ENCODE measurements around the gene PHF2.

PHF2 gene

DNA sequence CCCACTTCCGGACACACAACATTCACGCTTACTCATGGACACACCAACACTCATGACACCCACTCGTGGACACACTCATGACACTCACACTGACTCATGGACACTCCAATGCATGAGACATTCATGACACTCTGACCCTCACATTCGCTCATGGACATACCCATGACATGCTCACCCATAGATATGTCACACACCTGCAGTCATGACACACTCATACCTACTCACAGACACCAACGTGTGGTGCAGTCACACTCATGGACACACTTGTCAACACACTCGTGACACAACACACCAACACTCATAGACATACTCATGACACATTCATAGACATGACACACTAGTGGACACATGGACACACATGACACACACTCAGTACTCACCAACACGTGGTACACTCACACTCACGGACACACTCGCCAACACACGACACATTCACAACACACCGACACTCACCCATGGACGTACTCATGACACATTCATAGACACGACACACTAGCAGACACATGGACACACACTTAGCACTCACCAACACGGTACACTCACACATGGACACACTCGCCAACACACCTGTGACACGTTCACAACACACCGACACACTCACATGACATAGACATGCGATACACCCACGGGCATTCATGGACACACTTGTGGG is 73.4 kb downstream of the PHF2 start:
- Histone ChIP-seq H3K27ac (ENCODE audit: low read depth, low read length) (no peak overlapping the region), H3K36me3 (ENCODE audit: insufficient read depth, low read length) (peaks cover 17% of the 10 kb centered on the region), H3K4me3 (ENCODE audit: low read length) (no peak overlapping the region), H3K9me3 (ENCODE audit: insufficient read depth, low read depth, low read length) (no peaks in the 10 kb centered on the region), H3K9ac (ENCODE audit: low read depth, low read length) (no peak overlapping the region), H3K4me1 (ENCODE audit: insufficient read depth, low read length) (no peaks in the 10 kb centered on the region), H3K27me3 (ENCODE audit: insufficient read depth, low read length) (no peaks in the 10 kb centered on the region)
- 96% methylated on average over 19 of the region's 19 CpGs for WGBS

- H3K4me1 ChIP-seq (ENCODE audit: insufficient read depth, low read length), result no peaks in the 10 kb centered on the region
- H3K27ac ChIP-seq (ENCODE audit: low read depth, low read length), result no peak overlapping the region
- H3K36me3 ChIP-seq (ENCODE audit: insufficient read depth, low read length), result peaks cover 17% of the 10 kb centered on the region
- no peaks in the 10 kb centered on the region for H3K27me3 ChIP-seq (ENCODE audit: insufficient read depth, low read length)
- H3K9ac ChIP-seq (ENCODE audit: low read depth, low read length), result no peak overlapping the region
- no peaks in the 10 kb centered on the region for H3K9me3 ChIP-seq (ENCODE audit: insufficient read depth, low read depth, low read length)
- WGBS, result 95% methylated on average over 11 of the region's 11 CpGs
- no peak overlapping the region for H3K4me3 ChIP-seq (ENCODE audit: low read length)
Observed at GRCh38 chr9:93650448-93650847, 74.1 kb downstream of the PHF2 start.

DNA sequence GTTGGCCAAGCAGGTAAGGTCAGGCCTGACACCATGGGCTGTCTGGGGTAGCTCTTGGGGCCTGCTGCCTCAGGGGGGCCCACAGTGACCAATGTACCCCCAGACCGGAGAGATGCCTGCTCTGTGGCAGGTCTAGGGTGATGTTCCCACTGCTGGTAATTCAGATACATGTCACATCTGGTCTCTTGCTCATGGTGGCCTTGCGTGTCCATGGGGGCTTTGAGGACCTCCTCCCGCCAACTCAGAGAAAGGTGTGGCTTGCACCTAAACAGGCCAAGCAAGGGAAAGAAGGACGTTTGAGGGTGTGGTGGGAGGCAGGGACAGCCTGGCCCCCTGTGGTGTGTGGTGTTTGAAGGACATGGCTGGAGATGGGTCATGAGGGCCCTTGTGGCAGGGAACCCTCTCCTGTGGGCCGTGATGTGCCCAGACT is 75.2 kb downstream of the PHF2 start:
- Histone ChIP-seq H3K4me3 (ENCODE audit: low read length) (no peak overlapping the region), H3K9ac (ENCODE audit: low read depth, low read length) (no peak overlapping the region), H3K27me3 (ENCODE audit: insufficient read depth, low read length) (no peaks in the 10 kb centered on the region), H3K36me3 (ENCODE audit: insufficient read depth, low read length) (peaks cover 17% of the 10 kb centered on the region), H3K9me3 (ENCODE audit: insufficient read depth, low read depth, low read length) (no peaks in the 10 kb centered on the region), H3K27ac (ENCODE audit: low read depth, low read length) (no peak overlapping the region), H3K4me1 (ENCODE audit: insufficient read depth, low read length) (no peaks in the 10 kb centered on the region)
- 90% methylated on average over 5 of the region's 5 CpGs for WGBS

GRCh38 chr9:93652604-93653592 is 76.5 kb downstream of the PHF2 start:
- H3K4me1 ChIP-seq (ENCODE audit: insufficient read depth, low read length), result no peaks in the 10 kb centered on the region
- peaks cover 17% of the 10 kb centered on the region for H3K36me3 ChIP-seq (ENCODE audit: insufficient read depth, low read length)
- 92% methylated on average over 24 of the region's 24 CpGs for whole genome bisulfite sequencing
- no peak overlapping the region for H3K27ac ChIP-seq (ENCODE audit: low read depth, low read length)
- H3K9me3 ChIP-seq (ENCODE audit: insufficient read depth, low read depth, low read length), result no peaks in the 10 kb centered on the region
- no peaks in the 10 kb centered on the region for H3K27me3 ChIP-seq (ENCODE audit: insufficient read depth, low read length)
- H3K4me3 ChIP-seq (ENCODE audit: low read length), result no peak overlapping the region
- H3K9ac ChIP-seq (ENCODE audit: low read depth, low read length), result no peak overlapping the region

DNA sequence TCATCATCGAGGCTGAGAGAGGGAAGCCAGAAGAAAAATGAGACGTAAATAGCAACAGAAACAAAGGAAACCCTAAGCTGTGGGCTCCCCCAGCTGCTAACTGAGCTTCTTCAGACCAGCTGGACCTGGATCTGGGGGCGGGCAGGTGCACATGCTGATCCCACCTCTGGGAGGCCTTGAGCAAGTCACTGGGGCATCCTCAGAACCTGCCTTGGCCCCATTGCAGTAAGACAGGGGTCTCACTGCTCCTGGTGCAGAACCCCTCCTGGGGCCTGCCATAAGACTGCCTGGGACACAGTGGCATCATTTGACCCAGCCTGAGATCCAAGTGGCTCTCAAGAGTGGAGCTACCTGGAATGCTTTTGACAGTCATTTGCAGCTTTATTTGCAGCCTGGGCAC is 77.4 kb downstream of the PHF2 start:
- 92% methylated on average over 3 of the region's 3 CpGs for WGBS
- Histone ChIP-seq H3K36me3 (ENCODE audit: insufficient read depth, low read length) (peaks cover 20% of the 10 kb centered on the region), H3K27me3 (ENCODE audit: insufficient read depth, low read length) (no peaks in the 10 kb centered on the region)

DNA sequence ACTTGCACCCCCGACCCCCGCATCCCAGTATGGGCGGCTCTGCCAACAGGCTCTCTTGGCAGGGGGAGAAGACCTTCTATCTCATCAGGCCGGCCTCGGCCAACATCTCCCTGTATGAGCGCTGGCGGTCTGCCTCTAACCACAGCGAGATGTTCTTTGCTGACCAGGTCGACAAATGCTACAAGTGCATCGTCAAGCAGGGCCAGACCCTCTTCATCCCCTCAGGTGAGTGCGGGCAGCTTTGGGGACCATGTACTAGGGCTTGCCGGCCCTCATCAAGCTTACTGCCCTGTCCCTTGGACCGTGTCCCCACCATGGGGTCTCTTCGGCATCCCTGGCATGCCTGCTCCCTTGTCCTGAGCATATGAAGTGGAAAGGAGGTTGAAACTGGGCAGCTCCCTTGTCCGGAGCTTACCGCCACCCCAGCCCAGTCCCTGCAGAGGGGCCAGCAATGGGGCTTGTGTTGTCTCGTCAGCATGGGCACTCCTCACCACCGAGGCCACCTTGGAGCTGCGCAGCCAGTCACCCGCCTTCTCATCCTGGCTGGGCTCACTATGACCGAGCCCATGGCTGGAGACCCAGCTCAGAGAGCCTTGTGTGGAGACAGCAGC is 78.1 kb downstream of the PHF2 start:
- 95% methylated on average over 21 of the region's 21 CpGs for WGBS
- Histone ChIP-seq H3K4me1 (ENCODE audit: insufficient read depth, low read length) (no peaks in the 10 kb centered on the region), H3K27ac (ENCODE audit: low read depth, low read length) (no peak overlapping the region), H3K36me3 (ENCODE audit: insufficient read depth, low read length) (peaks cover 18% of the 10 kb centered on the region), H3K9me3 (ENCODE audit: insufficient read depth, low read depth, low read length) (no peaks in the 10 kb centered on the region), H3K4me3 (ENCODE audit: low read length) (no peak overlapping the region), H3K9ac (ENCODE audit: low read depth, low read length) (no peak overlapping the region), H3K27me3 (ENCODE audit: insufficient read depth, low read length) (no peaks in the 10 kb centered on the region)

More for the DNA sequence above, 77.4 kb downstream of the PHF2 start:
- no peaks in the 10 kb centered on the region for H3K4me1 ChIP-seq (ENCODE audit: insufficient read depth, low read length)
- H3K9me3 ChIP-seq (ENCODE audit: insufficient read depth, low read depth, low read length), result no peaks in the 10 kb centered on the region
- H3K9ac ChIP-seq (ENCODE audit: low read depth, low read length), result no peak overlapping the region
- no peak overlapping the region for H3K4me3 ChIP-seq (ENCODE audit: low read length)
- no peak overlapping the region for H3K27ac ChIP-seq (ENCODE audit: low read depth, low read length)

DNA sequence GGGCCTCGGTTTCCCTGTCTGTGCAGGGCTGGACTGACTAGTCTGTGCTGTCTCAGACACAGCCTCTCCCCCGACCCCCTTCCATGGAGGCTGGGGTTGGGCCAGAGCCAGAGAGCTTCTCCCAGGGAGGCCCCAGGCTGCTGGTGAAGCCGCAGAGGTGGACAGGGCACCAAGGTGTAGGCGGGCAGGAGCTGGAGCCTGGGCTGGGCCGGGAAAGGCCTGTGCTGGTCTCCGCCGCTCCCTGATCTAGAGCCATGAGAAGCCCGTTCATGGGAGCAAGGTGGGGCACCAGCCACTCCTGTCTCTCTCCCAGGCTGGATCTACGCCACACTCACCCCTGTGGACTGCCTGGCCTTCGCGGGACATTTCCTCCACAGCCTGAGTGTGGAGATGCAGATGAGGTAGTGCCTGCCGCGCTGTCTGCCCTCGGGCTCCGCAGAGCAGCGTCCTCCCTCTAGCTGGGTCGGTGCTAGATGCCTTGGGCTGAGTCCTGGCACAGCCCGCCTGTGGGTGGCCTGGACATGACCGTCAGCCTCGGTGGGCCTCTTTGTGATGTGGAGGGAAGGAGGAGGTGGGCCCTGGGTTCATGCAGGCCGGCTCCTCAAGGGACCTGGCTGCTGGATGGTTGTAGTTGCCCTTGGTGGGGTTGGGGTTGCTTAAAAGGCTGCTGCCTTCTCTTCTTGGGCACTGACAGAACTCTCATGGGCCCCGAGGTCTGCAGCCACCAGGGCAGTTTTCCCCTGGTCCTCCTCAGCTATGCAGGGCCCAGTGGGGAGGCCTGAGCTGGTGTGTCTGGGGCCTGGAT is 79.4 kb downstream of the PHF2 start:
- Histone ChIP-seq H3K27ac (ENCODE audit: low read depth, low read length) (no peak overlapping the region), H3K4me1 (ENCODE audit: insufficient read depth, low read length) (no peaks in the 10 kb centered on the region), H3K4me3 (ENCODE audit: low read length) (no peak overlapping the region), H3K27me3 (ENCODE audit: insufficient read depth, low read length) (no peaks in the 10 kb centered on the region), H3K36me3 (ENCODE audit: insufficient read depth, low read length) (peaks cover 5% of the 10 kb centered on the region; the same call in 1 of the 2 replicates), H3K9ac (ENCODE audit: low read depth, low read length) (no peak overlapping the region), H3K9me3 (ENCODE audit: insufficient read depth, low read depth, low read length) (no peaks in the 10 kb centered on the region)
- 94% methylated on average over 22 of the region's 22 CpGs for whole genome bisulfite sequencing

GRCh38 chr9:93656426-93657239 is 80.2 kb downstream of the PHF2 start:
- no peak overlapping the region for H3K4me3 ChIP-seq (ENCODE audit: low read length)
- no peaks in the 10 kb centered on the region for H3K27me3 ChIP-seq (ENCODE audit: insufficient read depth, low read length)
- WGBS, result 92% methylated on average over 16 of the region's 16 CpGs
- no peak overlapping the region for H3K9ac ChIP-seq (ENCODE audit: low read depth, low read length)
- H3K36me3 ChIP-seq (ENCODE audit: insufficient read depth, low read length), result 0 out of 2 replicates have a peak, but pooled peaks cover 2% of the 10 kb centered on the region
- no peaks in the 10 kb centered on the region for H3K4me1 ChIP-seq (ENCODE audit: insufficient read depth, low read length)
- no peak overlapping the region for H3K27ac ChIP-seq (ENCODE audit: low read depth, low read length)
- H3K9me3 ChIP-seq (ENCODE audit: insufficient read depth, low read depth, low read length), result no peaks in the 10 kb centered on the region

DNA sequence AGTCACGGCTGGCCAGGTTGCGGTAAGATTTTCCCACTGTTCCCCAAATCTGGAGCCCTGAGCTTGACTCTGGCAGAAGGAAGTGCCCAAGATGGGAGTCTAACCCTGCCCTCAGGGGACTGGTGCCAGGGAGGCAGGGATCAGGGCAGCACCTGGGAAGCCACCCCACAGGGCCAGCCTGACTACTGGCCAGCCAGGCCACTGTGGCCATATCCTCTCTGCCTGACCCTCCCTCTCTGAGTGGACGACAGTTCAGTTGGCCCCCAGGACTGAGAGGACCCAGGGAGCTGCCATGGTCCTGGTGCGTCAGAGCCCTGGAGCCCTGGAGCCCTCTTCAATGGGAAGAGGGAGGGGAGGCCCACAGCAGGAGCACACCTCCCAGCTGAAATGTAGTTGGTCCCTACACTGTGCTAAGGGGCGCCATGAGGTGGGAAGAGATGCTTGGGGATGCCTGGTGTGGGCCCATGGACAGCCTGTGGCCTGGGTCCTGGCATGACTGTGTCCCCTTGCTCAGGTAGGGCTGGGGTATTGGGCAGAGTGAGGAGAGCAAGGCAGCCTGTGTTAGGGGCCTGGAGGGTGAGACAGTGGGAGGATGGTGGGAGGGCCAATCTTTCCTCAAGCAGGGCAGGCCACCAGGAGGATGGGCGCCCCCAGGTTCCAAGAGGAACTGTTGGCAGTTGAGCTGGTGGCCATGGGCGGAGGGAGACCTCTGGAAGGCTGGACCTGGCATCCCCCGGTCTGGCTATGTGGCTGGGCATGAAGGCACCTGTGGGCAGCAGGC is 81.1 kb downstream of the PHF2 start:
- no peaks in the 10 kb centered on the region for H3K9me3 ChIP-seq (ENCODE audit: insufficient read depth, low read depth, low read length)
- H3K4me3 ChIP-seq (ENCODE audit: low read length), result no peak overlapping the region
- 0 out of 2 replicates have a peak, but pooled peaks cover 2% of the 10 kb centered on the region for H3K36me3 ChIP-seq (ENCODE audit: insufficient read depth, low read length)
- H3K27ac ChIP-seq (ENCODE audit: low read depth, low read length), result no peak overlapping the region
- no peak overlapping the region for H3K9ac ChIP-seq (ENCODE audit: low read depth, low read length)
- no peaks in the 10 kb centered on the region for H3K27me3 ChIP-seq (ENCODE audit: insufficient read depth, low read length)
- 94% methylated on average over 8 of the region's 8 CpGs for WGBS
- H3K4me1 ChIP-seq (ENCODE audit: insufficient read depth, low read length), result no peaks in the 10 kb centered on the region
